Activated naive CD8-positive, alpha-beta T cell treated with anti-CD3 and anti-CD28 coated beads for 36 hours (primary cell): ENCODE measurements around the gene ATPAF1. TPM values are rescaled to one million over a fixed set of nuclear protein-coding genes. Genes with fewer than 3 reads are reported as not detected.
A peak's percentile ranks its signal among the peaks of the same experiment; 100 is the strongest.

ENCODE experiments used
- DNase-seq: peaks from one replicate; pipeline ENCODE4 v3.0.0; 2021
- H3K27ac Mint-ChIP-seq: one replicate; pipeline ENCODE4 v1.8.0; 2022; ENCODE audit warnings: mild to moderate bottlenecking, moderate library complexity, mixed read lengths
- H3K27me3 Mint-ChIP-seq: one replicate; pipeline ENCODE4 v1.8.0; 2022; ENCODE audit warnings: mild to moderate bottlenecking, mixed read lengths
- H3K36me3 Mint-ChIP-seq: one replicate; pipeline ENCODE4 v1.8.0; 2021; ENCODE audit warnings: mild to moderate bottlenecking, mixed read lengths
- H3K4me1 Mint-ChIP-seq: one replicate; pipeline ENCODE4 v1.8.0; 2021; ENCODE audit warnings: mixed read lengths
- H3K4me3 Mint-ChIP-seq: one replicate; pipeline ENCODE4 v1.8.0; 2022; ENCODE audit warnings: mild to moderate bottlenecking, moderate library complexity, mixed read lengths
- H3K9me3 Mint-ChIP-seq: one replicate; pipeline ENCODE4 v1.8.0; 2022; ENCODE audit warnings: mixed read lengths
- total RNA-seq, 2 experiments: library from RNA; stranded (reverse); gene quantifications; one replicate each; pipeline ENCODE4 v1.2.3, GENCODE V29; 2021

The ATPAF1 gene
- total RNA-seq, 2 experiments from 2014 or later: 45.0 to 46.6 TPM

DNA sequence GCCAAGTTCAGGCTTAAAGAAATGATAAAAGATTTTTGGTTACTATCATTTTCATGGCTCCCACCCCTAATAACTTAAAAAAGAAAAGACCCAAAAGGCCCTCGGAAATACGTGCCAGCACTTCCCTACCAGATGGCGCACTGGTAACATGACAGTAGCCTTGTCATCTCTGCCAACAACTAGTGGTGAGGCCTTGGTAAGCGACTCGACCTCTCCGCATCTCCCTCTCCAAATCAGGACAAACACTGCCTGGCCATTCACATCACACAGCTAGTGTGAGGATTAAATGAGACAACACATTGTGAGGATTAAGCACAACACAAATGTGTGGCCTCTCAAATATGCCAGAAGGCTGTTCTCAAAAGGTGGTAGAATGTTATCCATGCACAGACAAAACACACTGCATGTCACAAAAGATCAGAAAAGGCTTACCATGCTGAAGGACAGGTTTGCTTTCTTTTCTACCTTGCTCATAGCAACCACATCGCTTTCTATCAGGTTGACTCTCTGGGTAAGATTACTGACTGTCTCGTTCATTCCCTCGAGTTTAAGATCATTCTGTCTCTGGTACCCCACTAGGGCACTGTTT is 19.9 kb upstream of the ATPAF1 start:
- H3K27ac Mint-ChIP-seq: peak overlapping the region; percentile 13
- DNase-seq: no peak
- no peaks in the 10 kb centered on the region for H3K9me3 Mint-ChIP-seq
- no peak overlapping the region for H3K4me3 Mint-ChIP-seq
- peaks cover 19% of the 10 kb centered on the region for H3K36me3 Mint-ChIP-seq
- peaks cover 23% of the 10 kb centered on the region for H3K4me1 Mint-ChIP-seq
- no peaks in the 10 kb centered on the region for H3K27me3 Mint-ChIP-seq

DNA sequence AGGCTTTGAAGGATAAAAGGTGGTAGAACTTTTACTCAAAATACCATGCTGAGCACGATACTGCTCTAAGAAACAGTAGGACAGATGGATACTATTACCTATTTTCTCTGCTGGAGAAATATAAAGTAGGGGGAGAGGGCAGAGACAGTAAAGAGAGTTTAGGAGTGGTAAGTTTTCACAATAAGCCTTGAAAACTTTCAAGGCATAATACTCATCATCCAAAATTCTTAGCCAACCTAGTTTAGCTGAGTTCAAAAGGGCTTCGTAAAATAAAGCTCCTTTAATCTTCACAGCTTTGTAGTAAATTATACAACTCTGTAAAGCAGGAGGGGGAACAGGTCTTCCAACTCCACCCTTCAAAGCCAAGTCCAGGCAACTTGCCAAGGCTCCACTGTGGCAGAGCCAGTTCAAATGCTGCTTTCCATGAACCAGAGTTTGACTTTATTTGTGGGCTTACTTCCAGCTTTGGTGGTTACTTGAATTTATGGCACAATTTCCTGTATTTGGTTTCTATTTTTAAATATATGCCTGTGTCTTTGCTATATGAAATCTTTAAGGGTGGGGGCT is 19.0 kb upstream of the ATPAF1 start:
- no peak overlapping the region for H3K4me3 Mint-ChIP-seq
- no peak for DNase-seq
- H3K9me3 Mint-ChIP-seq: no peaks in the 10 kb centered on the region
- H3K4me1 Mint-ChIP-seq: peaks cover 23% of the 10 kb centered on the region
- H3K27ac Mint-ChIP-seq: no peak overlapping the region
- H3K27me3 Mint-ChIP-seq: no peaks in the 10 kb centered on the region
- peaks cover 19% of the 10 kb centered on the region for H3K36me3 Mint-ChIP-seq

DNA sequence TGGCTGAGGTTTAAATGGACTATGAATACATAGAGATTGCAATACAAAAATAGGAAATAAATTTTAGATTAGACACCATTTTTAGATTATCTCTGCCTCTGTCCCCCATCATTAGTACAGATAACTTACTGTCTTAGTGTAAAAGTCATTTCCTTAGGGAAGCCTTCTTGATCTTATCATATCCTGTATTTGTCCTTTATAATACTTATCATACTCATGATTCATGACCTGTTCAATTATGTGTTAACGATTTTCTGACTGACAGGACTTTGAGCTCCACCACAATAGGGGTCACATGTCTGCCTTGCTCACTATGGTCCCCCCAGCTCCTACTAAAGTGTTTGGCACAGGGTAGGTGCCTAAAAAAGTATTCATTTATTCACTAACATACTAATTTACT is 18.1 kb upstream of the ATPAF1 start:
- H3K36me3 Mint-ChIP-seq: peaks cover 24% of the 10 kb centered on the region
- DNase-seq: no peak
- no peaks in the 10 kb centered on the region for H3K9me3 Mint-ChIP-seq
- no peak overlapping the region for H3K27ac Mint-ChIP-seq
- no peak overlapping the region for H3K4me3 Mint-ChIP-seq
- H3K27me3 Mint-ChIP-seq: no peaks in the 10 kb centered on the region
- H3K4me1 Mint-ChIP-seq: peaks cover 21% of the 10 kb centered on the region

DNA sequence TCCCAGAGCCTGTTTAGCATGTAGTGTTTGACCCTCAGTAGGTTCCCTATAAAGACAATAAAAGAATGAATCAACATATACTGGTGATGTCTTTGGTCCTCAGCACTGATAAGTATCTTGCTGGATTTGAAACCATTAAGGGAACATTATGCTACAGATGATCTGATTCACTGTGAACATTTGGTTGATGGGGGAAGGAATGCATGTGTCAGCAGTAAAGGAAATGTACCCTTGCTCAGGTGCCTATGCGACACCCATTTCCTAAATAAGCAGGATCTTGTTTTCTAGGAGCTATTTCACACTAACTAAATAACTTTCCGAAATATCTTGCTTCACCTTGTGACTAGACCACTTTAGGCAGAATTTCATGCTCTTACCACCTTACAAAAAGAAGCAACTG is 16.5 kb upstream of the ATPAF1 start:
- peaks cover 31% of the 10 kb centered on the region for H3K36me3 Mint-ChIP-seq
- H3K9me3 Mint-ChIP-seq: no peaks in the 10 kb centered on the region
- H3K4me1 Mint-ChIP-seq: peaks cover 18% of the 10 kb centered on the region
- peak overlapping the region; percentile 11 for H3K27ac Mint-ChIP-seq
- DNase-seq: no peak
- no peak overlapping the region for H3K4me3 Mint-ChIP-seq
- H3K27me3 Mint-ChIP-seq: no peaks in the 10 kb centered on the region

DNA sequence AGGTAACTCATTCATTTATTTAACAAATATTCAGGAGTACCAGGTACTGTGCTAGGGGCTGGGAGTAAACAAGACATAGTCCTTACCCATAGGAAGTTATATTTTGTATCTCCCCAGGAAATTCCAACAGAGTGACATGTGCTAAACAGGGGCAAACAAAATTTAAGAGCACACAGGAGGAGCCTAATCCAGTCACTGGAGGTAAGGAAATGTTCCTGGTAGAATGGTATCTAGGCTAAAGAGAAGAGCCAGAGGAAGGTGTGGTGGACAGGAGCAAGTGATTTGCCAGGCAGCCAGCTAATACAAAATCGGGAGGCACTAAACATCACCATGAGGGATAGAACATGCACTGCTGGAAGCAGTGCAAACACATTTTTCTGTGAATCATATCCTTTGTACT is 13.9 kb upstream of the ATPAF1 start:
- H3K27ac Mint-ChIP-seq: peak overlapping the region; percentile 50
- no peaks in the 10 kb centered on the region for H3K9me3 Mint-ChIP-seq
- peaks cover 37% of the 10 kb centered on the region for H3K36me3 Mint-ChIP-seq
- DNase-seq: no peak
- no peak overlapping the region for H3K4me3 Mint-ChIP-seq
- H3K27me3 Mint-ChIP-seq: no peaks in the 10 kb centered on the region
- peaks cover 15% of the 10 kb centered on the region for H3K4me1 Mint-ChIP-seq

DNA sequence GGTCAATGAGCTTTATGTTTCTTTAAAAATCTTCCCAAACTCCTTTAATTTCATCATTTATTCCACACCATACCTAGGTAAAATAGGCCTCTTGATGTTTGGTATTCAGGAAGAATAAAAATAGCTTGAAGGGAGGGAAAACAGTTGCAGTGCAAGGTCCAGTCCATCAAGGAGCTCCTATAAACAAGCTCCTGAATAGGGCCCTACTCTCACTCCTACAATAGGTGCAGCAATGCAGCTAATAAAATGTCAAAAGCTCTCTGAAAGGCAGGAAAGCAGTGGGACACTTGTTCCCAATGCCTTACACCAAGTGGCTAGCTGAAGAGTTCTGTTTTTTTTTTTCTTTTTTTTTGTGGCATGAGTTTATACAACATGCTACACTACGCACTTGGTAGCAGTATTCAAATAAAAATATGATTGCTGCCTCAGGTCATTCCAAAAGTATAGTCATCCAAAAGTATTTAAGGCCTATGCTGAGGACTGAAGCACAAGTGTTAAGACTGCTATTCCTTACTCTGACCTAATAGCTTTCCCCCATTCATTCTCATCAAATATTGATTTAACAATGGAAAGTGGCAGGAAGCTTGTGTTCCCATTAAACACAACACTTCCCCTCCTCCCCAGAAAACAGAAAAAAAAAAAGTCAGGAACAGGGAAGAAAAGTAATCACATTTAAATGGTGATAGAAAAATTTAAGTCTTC is 13.3 kb upstream of the ATPAF1 start:
- H3K36me3 Mint-ChIP-seq: peaks cover 35% of the 10 kb centered on the region
- H3K27ac Mint-ChIP-seq: peak overlapping the region; percentile 50
- H3K27me3 Mint-ChIP-seq: no peaks in the 10 kb centered on the region
- H3K4me3 Mint-ChIP-seq: no peak overlapping the region
- DNase-seq: no peak
- peaks cover 21% of the 10 kb centered on the region for H3K4me1 Mint-ChIP-seq
- H3K9me3 Mint-ChIP-seq: no peaks in the 10 kb centered on the region

DNA sequence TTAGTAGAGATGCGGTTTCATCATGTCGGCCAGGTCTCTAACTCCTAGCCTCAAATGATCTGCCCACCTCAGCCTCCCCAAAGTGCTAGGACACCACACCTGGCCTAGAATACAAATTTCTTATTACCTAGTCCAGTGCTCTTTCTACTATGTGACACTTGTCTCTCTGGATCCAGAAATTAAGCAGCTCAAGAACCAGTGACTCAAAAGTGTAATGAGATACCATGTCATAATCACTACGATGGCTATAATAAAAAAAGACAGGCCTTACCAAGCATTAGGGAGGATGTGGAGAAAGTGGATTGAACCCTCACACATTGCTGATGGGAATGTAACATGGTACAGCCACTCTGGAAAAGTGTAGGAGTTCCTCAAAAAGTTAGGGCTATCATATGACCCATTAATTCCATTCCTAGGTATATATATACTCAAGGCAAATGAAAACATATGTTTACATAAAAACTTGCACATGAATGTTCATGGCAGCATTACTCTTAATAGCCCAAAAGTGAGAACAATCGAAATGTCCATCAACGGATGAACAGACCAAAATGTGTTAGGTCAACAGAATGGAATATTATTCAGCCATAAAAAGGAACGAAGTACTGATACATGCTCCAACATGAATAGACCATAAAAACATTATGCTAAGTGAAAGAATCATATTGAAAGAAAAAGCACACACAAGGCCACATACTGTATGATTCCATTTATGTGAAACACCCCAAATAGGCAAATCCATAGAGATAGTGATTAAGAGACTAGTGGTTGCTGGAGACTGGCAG is 11.8 kb upstream of the ATPAF1 start:
- no peak for DNase-seq
- Mint-ChIP-seq H3K4me3 (no peak overlapping the region), H3K4me1 (peaks cover 31% of the 10 kb centered on the region), H3K36me3 (peaks cover 41% of the 10 kb centered on the region), H3K27ac (no peak overlapping the region), H3K27me3 (no peaks in the 10 kb centered on the region), H3K9me3 (no peaks in the 10 kb centered on the region)

DNA sequence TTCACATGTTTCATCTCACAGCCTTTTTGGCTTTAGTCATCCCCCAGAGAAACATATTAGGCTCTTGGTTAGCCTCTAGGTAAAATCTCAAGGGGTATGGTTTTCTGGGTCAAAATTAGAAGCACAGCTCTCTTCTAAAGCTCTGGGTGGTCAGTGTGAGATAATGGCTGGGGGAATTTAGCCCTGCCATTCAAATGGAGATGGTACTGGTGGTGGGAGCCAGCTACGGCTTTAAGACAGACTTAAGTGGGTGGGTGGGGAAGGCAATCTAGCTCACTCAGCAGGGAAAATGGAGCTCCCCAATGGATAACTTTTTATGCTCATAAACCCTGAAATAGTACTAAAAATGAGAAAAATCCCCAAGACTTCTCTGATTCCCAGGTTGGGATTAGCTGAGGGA is 9.2 kb upstream of the ATPAF1 start:
- H3K4me3 Mint-ChIP-seq: no peak overlapping the region
- H3K27me3 Mint-ChIP-seq: no peaks in the 10 kb centered on the region
- H3K27ac Mint-ChIP-seq: peak overlapping the region; percentile 85
- no peaks in the 10 kb centered on the region for H3K9me3 Mint-ChIP-seq
- no peak for DNase-seq
- peaks cover 44% of the 10 kb centered on the region for H3K36me3 Mint-ChIP-seq
- H3K4me1 Mint-ChIP-seq: peaks cover 34% of the 10 kb centered on the region

DNA sequence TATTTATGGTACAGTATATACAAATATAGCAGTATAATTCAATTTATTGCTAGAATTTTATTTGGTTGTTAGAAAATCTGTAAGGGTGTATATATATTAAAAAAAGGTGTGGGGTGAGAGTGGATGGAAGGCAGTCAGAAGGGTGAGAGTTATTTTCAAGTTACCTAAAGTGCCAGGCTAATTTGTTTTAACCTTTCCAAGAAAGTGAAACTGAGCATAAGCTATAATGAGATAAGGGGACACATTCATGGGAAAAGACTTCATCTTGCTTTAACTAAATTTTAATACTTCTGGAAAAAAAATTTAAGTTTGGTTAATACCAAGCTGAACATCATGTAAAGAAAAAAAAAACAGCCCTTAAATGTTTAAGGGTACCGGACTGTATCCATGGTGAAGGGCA is 8.4 kb upstream of the ATPAF1 start:
- Mint-ChIP-seq H3K9me3 (no peaks in the 10 kb centered on the region), H3K27ac (peak overlapping the region; percentile 85), H3K4me3 (no peak overlapping the region), H3K36me3 (peaks cover 39% of the 10 kb centered on the region), H3K27me3 (no peaks in the 10 kb centered on the region), H3K4me1 (peaks cover 34% of the 10 kb centered on the region)
- DNase-seq: no peak

DNA sequence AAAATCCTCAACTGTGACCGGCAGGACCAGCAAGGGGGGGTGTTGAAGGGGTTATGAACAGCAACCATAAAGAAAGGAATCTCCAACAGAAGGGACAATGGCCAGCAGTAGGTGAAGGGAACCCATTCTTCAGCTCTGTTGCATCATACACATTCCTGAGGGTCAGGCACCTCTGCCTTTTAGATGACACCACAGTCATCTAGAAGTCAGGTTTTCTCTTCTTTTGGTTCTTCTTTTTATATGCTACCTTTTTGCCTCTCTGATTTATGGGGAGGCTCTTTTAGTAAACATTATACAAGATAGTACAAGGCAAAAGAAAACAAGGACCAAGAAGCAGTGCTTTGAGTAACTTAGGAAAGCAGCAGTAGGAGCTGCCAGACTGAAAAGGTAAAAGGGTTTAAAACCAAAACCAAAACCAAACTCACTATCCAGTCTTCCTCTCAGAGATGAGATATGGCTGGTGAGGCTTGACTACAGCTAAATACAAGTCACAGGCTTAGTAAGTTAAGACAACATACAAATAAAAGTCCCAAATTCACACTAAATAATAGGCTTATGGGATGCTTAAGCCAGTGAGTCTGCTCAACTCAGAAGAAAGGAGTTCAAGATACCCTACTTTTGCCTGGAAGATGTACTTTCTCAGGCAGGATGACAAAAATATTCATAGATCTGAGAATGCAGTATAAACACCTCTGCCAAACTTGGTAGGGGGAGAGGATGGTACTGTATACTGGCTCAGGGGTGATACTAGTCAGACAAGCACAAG is 7.6 kb upstream of the ATPAF1 start:
- H3K9me3 Mint-ChIP-seq: no peaks in the 10 kb centered on the region
- H3K4me1 Mint-ChIP-seq: peaks cover 34% of the 10 kb centered on the region
- H3K4me3 Mint-ChIP-seq: peak overlapping the region; percentile 38
- H3K36me3 Mint-ChIP-seq: peaks cover 36% of the 10 kb centered on the region
- peak overlapping the region; percentile 85 for H3K27ac Mint-ChIP-seq
- no peak for DNase-seq
- H3K27me3 Mint-ChIP-seq: no peaks in the 10 kb centered on the region

DNA sequence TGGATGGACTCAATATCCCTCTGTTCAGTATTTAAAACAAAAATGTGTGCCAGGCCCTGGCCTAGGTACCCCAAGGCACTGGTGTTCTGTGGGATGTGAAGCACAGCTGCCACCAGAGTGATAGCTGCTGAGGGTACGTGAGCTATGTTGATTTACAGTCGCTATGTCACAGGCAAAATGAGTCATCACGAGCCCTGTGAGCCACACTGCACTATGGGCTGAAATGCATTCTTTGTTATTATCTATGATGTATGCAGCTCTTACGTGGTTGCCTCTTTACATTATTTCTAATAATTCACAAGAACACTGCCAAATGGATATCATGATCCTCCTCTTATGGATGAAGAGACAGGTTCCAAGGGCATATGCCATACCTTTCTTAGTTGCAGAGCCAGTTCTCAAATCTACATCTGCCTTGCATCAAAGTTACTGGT is 5.6 kb upstream of the ATPAF1 start:
- Mint-ChIP-seq H3K4me3 (no peak overlapping the region), H3K27ac (peak overlapping the region; percentile 40)

DNA sequence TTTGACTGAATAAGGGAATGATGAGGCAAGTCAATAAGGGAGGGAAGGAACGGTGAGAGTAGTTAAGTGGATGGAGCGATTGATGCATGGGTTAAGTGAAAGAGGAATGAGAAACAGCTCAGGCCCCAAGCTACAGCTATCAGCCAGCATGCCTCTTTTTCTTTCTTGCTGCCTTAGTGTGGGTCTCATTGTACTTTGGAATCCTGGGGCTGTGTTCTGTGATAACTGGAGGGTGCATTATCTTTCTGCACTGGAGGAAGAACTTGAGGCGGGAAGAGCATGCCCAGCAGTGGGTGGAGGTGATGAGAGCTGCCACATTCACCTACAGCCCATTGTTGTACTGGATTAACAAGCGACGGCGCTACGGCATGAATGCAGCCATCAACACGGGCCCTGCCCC is 4.5 kb upstream of the ATPAF1 start:
- H3K4me3 Mint-ChIP-seq: no peak overlapping the region
- DNase-seq: no peak
- no peaks in the 10 kb centered on the region for H3K27me3 Mint-ChIP-seq
- no peak overlapping the region for H3K27ac Mint-ChIP-seq
- peaks cover 20% of the 10 kb centered on the region for H3K36me3 Mint-ChIP-seq
- H3K4me1 Mint-ChIP-seq: peaks cover 31% of the 10 kb centered on the region
- no peaks in the 10 kb centered on the region for H3K9me3 Mint-ChIP-seq

More for the DNA sequence above, 5.6 kb upstream of the ATPAF1 start:
- Mint-ChIP-seq H3K9me3 (no peaks in the 10 kb centered on the region), H3K36me3 (peaks cover 24% of the 10 kb centered on the region), H3K27me3 (no peaks in the 10 kb centered on the region), H3K4me1 (peaks cover 34% of the 10 kb centered on the region)
- DNase-seq: peak; percentile 21

DNA sequence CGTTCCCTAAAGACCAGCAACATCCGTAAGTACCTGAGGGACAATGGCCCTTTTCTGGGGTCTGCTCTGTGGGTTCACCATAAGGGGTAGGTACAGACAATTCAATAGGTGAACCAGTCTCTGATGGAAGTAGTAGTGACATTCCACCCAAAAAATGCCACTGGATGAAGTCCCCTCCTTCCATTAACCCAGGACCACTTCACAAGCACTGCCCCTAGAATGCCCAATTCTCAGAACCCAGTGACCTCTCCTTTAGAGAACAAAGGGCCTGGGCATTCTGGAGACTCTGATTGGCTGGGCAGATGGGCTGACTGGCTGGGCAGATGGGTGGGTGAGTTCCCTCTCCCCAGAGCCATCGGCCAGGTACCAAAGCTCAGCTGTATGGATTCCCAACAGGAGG is 3.4 kb upstream of the ATPAF1 start, which contains the start of gene TEX38:
TSS of gene TEX38 (plus strand) at position 301 of the 400 bp plus-strand sequence. CDS start at position 382, 81 bp downstream.
- DNase-seq: no peak
- no peaks in the 10 kb centered on the region for H3K9me3 Mint-ChIP-seq
- H3K4me1 Mint-ChIP-seq: peaks cover 31% of the 10 kb centered on the region
- H3K4me3 Mint-ChIP-seq: no peak within 1 kb of the TSS
- no peak within 1 kb of the TSS for H3K27ac Mint-ChIP-seq
- H3K36me3 Mint-ChIP-seq: peaks cover 11% of the 10 kb centered on the region
- H3K27me3 Mint-ChIP-seq: no peaks in the 10 kb centered on the region

DNA sequence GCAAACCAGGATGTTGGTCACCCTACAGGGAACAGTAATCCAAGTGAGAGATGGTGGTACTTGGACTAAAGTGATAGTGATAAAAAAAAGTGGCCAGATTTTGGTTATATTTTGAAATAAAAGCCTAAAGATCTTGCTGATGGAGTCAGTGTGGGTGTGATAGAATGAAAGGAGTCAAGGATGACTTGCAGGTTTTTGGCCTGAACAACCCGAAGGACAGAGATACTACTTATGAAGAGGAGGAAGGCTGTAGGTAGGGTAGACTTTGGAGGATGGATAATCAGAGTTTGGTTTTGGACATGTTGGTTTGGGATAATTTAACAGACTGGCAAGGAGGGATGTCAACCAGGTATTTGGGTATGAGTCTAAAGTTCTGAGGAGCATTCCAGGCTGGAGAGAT is 2.0 kb upstream of the ATPAF1 start:
- Mint-ChIP-seq H3K9me3 (no peaks in the 10 kb centered on the region), H3K27me3 (no peaks in the 10 kb centered on the region), H3K27ac (no peak overlapping the region), H3K4me1 (peaks cover 18% of the 10 kb centered on the region), H3K4me3 (no peak overlapping the region), H3K36me3 (peaks cover 4% of the 10 kb centered on the region)
- no peak for DNase-seq
